Right lobe of liver (tissue), 4 donors: Measurements from ENCODE around the gene IP6K3.

Experiments used
- POLR2A ChIP-seq: fragments of 450-650 bp; IDR thresholded peaks from one replicate; pipeline ENCODE4 v1.6.1; 2017; ENCODE audit warnings: antibody characterized with exemption, mild to moderate bottlenecking
- TF ChIP-seq, protein P1 (sequence below), 4 donors: fragments of 200-600 bp in 3 of 4; fragments of 450-650 bp in 1 of 4; IDR thresholded peaks; one replicate each; pipeline versions ENCODE4 v1.5.1 to v1.8.0; 2016 to 2022; ENCODE audit warnings: antibody characterized with exemption in 4 of 4, mild to moderate bottlenecking in 2 of 4
- donor health status: DM: no; HTN: no; CAD: no.
- donor health status: DM: no; HTN: no; CAD: no.
- donor health status: DM: no; HTN: yes; CAD: no.

DNA sequence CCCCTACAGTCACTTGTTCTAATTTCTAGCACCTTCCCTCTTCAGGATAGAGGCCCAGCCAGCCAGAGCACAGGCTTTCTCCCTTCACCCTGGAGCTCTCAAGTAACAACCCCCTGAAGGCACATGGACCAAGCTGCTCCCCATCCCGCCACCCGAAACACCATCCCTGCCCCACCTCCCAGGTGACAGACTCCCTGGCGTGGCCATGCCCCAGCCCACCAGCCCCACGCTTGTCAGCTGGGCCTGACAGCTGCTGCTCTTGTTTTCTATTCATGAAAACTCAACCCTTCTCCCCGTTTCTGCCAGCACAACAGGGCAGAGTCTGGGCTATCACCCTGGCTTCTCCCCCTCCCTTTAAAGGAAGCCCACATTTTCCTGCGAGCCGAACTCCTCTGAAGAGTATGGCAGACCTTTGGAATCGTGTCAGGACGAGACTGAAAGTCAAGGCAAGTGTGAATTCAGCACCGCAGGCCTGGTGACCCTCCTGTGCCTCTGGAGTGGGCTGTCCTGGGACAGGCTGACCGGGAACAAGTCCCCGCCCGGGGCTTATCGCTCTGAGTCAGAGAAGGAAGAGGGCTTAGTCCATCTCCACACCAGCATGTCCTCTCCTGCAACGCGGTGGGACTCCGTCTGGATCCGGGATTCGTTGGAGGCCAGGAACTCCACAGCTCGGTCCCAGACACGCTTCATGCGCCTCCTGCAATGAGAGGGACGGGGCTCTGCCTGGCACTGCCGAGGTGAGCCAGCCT lies 25.6 kb upstream of the IP6K3 start:
- TF ChIP-seq, protein P1, sequence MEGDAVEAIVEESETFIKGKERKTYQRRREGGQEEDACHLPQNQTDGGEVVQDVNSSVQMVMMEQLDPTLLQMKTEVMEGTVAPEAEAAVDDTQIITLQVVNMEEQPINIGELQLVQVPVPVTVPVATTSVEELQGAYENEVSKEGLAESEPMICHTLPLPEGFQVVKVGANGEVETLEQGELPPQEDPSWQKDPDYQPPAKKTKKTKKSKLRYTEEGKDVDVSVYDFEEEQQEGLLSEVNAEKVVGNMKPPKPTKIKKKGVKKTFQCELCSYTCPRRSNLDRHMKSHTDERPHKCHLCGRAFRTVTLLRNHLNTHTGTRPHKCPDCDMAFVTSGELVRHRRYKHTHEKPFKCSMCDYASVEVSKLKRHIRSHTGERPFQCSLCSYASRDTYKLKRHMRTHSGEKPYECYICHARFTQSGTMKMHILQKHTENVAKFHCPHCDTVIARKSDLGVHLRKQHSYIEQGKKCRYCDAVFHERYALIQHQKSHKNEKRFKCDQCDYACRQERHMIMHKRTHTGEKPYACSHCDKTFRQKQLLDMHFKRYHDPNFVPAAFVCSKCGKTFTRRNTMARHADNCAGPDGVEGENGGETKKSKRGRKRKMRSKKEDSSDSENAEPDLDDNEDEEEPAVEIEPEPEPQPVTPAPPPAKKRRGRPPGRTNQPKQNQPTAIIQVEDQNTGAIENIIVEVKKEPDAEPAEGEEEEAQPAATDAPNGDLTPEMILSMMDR (IDR thresholded peaks at IDR 0.05) = no peak
- no peak for TF ChIP-seq POLR2A
